NCI-H2171 treated with DMSO at 0.1 percent for 48 hours (cell line): ENCODE measurements around the gene EFCAB12.
"Not testable (repeated sequence)": the region's sequence is repeated elsewhere in the genome, so short reads cannot be mapped to it uniquely, and the experiment has no call there.

ENCODE experiments used
- DNase-seq: peaks from one replicate; lab custom pipeline; 2025; lab: John Stamatoyannopoulos, UW

EFCAB12 gene

GRCh38 chr3:129369711-129370110, 58.7 kb downstream of the EFCAB12 start:
- DNase-seq, result no peak

GRCh38 chr3:129367821-129368220, 60.6 kb downstream of the EFCAB12 start:
- no peak for DNase-seq

- no peak for DNase-seq
Measured at GRCh38 chr3:129366312-129366831, 62.1 kb downstream of the EFCAB12 start.

GRCh38 chr3:129365296-129366136, 62.9 kb downstream of the EFCAB12 start:
- no peak for DNase-seq

- not testable (repeated sequence) for DNase-seq
Measured at GRCh38 chr3:129364811-129365210, 63.6 kb downstream of the EFCAB12 start.

GRCh38 chr3:129363356-129363755, 65.1 kb downstream of the EFCAB12 start:
- not testable (repeated sequence) for DNase-seq

- no peak for DNase-seq
Measured at GRCh38 chr3:129360705-129361460, 67.6 kb downstream of the EFCAB12 start.

GRCh38 chr3:129360171-129360611, 68.2 kb downstream of the EFCAB12 start:
- DNase-seq, result no peak

GRCh38 chr3:129358772-129359371, 69.6 kb downstream of the EFCAB12 start:
- DNase-seq, result no peak

- DNase-seq, result peak; percentile 24
Measured at GRCh38 chr3:129358177-129358771, 70.2 kb downstream of the EFCAB12 start.

GRCh38 chr3:129357616-129358015, 70.8 kb downstream of the EFCAB12 start:
- no peak for DNase-seq

- no peak for DNase-seq
Measured at GRCh38 chr3:129356756-129357425, 71.5 kb downstream of the EFCAB12 start.

- DNase-seq, result no peak
Measured at GRCh38 chr3:129353589-129353941, 74.9 kb downstream of the EFCAB12 start.

GRCh38 chr3:129352650-129353588, 75.5 kb downstream of the EFCAB12 start:
- no peak for DNase-seq

- DNase-seq, result no peak
Measured at GRCh38 chr3:129352045-129352444, 76.4 kb downstream of the EFCAB12 start.
